ENCODE data around the gene SLC25A33.
"Not testable (repeated sequence)": the region's sequence is repeated elsewhere in the genome, so short reads cannot be mapped to it uniquely, and the experiment has no call there.

SLC25A33 gene, protein sequence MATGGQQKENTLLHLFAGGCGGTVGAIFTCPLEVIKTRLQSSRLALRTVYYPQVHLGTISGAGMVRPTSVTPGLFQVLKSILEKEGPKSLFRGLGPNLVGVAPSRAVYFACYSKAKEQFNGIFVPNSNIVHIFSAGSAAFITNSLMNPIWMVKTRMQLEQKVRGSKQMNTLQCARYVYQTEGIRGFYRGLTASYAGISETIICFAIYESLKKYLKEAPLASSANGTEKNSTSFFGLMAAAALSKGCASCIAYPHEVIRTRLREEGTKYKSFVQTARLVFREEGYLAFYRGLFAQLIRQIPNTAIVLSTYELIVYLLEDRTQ

DNA sequence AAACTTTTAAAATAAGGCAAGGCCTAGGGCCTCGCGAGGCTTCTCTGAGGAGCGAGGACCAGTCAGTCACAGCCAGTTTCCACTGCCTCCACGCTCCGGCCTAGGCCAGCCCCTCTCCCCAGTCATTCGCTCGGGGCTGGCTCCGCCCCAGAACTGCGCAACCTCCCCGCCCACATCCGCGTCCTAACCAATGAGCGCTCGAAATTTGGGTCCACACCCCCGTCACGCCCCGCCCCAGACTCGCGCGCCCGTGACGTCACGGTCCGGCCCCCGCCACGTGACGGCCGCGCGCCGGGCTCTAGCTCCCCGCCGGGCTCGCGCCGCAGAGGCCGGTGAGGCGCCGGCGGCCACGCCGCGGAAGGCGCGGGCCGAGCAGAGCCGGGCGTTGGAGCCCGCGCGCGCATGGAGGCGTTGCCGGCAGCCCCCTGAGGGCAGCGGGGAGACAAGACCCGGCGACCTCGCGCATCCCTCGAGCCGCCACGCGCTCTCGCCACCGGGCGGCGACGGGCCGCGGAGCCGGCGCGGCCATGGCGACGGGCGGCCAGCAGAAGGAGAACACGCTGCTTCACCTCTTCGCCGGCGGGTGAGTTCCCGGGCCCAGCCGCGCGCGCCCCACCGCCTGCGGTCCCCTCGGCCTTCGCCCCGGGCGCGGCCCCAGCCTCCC, at the start of gene SLC25A33:
Gene SLC25A33, plus strand, starts transcription at position 301 of the 664 bp plus-strand sequence. Its CDS starts 227 bp downstream, at position 528.
- peak; percentile 95 for DNase-seq

DNA sequence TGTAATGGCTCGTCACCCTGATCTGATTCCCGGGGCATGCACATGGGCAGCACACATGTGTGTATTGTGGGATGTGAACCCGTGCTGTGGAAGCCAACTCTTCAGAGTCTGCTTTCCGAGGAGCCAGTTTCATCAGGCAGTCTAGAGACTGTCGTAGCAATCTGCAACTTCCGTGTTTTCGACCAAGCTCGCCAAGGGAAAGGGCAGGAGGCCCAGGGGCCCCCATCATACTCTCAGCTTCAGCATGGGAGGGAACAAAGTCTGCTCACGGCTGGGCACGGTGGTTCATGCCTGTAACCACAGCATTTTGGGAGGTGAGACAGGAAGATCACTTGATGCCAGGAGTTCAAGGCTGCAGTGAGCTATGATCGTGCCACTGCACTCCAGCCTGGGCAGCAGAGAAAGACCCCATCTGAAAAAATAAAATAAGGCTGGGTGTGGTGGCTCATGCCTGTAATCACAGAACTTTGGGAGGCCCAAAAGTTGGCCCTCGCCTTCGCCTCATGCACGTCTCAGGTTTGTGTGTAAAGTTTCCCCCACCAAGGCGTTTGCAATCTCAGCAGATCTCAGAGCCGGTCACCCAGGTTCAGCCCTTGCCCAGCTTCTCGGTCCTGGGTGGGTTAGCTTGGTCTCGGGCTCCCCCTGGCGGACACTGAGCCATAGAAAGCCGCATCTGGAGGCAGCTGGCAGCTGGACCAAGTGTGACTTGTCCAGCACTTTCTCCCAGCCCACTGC, 48.5 kb upstream of the SLC25A33 start:
- DNase-seq = peak; percentile 50

DNA sequence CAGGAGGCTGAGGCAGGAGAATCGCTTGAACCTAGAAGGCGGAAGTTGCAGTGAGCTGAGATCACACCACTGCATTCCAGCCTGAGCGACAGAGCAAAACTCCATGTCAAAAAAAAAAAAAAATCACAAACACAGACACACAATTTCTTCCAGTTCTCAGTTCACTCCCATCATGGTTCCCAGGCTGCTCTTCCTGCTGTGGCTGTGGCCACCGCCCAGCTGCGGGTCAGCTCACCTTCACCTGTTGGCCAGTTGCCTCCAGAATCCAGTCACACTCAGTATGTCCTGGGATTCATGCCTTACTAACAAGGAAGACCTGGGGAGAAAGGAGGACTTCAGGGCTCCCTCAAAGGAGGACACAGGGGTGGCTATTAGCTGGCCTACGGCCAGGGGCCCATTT, 45.9 kb upstream of the SLC25A33 start:
- no peak for DNase-seq

DNA sequence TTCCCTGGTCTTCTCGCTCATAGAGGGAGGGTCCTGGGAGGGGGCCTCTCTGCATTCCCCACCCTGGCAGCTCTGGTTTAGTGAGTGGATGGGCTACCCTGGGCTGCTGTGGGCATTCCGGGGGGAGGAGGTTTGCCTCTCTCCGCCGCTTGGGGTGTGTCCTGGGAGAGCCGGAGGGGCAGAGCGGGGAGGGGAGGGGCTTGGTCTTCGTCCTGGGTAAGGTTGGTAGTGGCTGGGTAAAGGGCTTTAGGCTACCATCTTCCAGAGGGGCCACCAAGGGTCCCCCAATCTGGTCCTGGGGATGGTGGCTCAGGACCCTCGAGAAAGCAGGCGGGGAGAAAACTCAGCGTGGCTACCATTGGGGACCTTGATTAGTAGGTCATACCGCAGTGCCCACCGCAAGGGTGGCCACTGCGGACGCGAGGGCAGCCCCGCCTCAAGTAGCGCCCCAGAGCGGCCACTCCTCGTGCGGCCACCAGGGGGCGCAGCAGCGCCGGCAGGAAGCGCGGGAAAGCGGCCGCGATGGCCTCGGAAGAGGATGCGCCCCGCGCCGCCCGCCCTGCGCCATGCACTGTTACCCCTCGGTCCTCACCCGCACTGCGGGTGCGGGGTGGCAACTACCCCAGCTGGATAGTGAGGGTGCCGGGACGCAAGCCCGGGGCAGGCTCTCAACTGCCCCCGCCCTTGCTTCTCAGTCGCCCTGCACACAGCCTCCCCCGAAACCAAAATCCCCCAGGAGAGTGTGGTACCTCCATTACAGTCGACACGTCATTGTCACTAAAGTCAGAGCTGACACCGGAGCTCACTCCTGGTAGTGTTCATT, 44.1 kb upstream of the SLC25A33 start:
- DNase-seq = no peak

DNA sequence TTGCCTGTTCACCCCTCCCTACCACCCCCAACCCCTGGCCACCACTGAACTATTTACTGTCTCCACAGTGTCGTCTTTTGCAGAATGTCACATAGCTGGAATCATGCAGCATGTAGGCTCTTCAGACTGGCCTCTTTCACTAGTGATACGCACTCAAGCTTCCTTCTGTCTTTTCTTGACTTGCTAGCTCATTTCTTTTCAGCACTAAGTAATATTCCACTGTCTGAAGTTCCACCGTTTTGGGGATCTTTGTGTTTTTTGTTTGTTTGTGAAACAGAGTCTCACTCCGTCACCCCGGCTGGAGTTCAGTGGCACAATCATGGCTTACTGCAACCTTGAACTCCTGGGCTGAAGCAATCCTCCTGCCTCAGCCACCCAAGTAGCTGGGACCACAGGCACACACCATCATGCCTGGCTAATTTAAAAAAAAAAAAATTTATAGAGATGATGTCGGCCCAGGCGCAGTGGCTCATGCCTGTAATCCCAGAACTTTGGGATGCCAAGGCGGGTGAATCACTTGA, 43.4 kb upstream of the SLC25A33 start:
- DNase-seq = no peak

DNA sequence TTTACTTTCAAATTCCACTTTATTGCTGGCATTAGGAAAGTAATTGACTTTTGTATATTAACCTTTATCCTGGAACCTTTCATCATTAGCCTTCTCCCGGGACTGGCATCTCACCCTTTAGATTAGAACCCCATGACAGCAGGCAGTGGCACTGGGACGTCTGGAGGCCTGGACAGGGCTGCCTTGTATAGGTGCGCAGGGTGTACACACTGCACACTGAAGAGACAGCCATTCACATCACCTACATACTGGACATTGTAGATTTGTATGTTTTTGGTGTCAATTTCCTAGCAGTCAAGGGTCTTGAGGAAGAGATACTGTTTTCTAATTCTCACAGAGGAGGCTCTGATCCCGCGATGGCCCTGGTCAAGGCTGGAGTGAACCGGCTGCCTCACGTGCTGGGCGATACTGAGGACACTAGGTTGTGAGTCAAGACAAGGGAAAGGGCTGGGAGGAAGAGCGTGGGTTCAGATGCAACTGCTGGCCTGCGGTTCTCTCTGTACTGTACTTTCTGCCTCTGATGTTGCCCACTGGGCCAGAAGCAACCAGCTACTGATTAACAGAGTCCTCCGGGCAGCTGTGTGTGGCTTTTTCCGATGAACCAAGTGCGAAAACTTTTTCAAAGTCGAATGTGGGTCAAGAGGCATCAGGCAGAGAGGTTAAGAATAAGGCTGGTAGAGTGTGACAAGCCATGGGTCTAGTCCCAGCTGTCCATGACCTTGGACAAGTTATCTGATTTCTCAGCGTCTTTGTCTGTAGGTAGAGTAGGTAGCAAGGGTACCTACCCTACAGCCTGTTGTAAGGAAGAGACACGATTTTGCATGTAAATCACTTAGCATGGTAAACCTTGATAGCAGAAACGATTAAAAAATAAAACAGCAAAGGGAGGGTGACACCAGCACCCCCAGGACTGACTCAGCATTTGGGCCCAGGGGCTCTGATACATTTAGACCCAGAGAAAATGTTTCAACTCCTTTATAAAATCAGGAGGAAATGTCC, 38.2 kb upstream of the SLC25A33 start:
- DNase-seq = no peak

DNA sequence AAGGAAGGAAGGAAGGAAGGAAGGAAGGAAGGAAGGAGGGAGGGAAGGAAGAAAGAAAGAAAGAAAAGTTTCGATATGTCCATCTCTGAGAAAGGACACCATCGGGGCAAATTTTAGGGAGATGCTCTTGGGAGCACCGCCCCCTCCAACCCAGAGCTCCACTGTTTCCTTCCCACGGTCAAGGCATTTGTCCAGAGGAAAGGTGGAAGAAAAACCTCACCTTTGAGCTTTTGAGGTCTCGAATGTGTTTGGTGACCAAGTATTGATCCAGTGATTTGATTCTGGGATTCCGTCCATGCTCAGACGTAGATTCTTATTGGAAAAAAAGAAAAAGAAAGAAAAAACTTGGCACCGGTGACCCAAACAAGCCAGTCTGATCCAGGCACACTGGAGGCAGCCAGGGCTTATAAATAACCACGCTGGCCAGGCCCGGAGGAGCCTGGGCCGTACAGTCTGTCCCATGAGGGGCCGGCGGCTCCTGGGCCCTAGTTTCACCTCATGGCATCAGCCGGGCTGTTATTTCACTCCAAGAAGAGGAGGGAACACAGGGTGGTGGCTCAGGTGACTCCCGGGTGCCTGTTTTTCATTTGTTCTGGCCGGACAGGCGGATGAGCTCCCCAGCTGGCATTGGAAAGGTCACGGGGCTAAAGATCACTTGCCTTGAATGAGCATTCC, 36.1 kb upstream of the SLC25A33 start:
- DNase-seq = no peak

DNA sequence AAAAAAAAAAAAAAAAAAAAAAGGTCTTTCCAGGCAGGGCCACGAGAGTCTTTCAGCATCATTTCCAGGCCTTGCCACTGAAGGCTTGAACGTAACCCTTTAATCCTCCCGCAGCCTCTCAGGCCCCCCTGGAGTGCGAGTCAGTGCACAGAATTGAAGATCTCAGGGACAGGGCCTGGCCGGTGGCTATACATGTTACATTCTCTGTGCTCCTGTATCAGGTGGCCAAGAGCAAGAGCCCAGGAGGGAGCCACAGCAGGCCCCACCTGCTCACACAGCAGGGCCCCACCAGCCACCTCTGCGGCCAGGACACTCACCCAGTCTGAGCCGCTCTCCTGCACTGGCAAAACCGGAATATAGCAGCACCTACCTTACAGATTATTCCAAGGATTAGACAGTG, 34.1 kb upstream of the SLC25A33 start:
- DNase-seq = no peak

DNA sequence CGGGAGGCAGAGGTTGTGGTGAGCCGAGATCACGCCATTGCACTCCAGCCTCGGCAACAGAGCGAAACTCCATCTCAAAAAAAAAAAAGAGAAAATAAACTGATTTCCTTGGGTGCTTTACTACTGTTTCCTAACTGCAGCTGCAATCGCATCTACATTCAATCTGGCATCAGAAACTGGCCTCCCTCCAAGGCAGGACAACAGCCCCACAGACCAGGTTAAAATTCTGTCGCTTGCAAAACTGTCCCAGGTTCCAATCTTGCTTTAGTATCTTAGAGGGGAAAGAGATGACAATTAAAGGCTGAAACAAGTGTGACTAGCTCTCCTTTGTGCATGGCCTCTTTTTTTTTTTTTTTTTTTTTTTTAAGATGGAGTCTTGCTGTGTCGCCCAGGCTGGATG, 32.4 kb upstream of the SLC25A33 start:
- no peak for DNase-seq

DNA sequence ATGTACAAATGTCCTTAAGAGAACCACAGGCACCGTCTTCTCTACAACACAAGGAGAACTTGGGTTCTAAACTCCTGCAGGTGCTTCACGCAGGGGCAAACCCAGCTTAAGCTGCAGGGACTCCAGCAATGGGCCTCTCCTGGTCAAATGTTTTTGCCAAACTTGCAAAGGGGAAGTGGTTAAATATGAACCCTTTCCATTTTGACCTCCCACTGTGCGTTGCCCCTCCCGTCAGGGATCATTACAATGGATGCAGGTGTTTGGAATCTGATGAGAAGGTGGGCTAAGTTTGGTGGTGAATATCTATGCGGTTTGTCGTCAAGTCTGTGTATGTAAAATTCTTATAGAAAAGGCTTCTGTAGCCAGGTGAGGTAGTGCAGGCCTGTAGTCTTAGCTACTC, 29.1 kb upstream of the SLC25A33 start:
- no peak for DNase-seq

DNA sequence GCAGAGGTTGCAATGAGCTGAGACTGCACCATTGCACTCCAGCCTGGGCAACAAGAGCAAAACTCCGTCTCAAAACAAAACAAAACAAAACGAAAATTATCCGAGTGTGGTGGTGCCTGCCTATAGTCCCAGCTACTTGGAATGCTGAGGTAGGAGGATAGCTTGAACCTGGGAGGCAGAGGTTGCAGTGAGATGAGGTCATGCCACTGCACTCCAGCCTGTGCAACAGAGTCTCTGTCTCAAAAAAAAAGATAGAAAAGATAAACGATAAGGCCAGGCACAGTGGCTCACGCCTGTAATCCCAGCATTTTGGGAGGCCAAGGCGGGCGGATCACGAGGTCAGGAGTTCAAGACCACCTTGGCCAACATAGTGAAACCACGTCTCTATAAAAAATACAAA, 23.7 kb upstream of the SLC25A33 start:
- DNase-seq = not testable (repeated sequence)

DNA sequence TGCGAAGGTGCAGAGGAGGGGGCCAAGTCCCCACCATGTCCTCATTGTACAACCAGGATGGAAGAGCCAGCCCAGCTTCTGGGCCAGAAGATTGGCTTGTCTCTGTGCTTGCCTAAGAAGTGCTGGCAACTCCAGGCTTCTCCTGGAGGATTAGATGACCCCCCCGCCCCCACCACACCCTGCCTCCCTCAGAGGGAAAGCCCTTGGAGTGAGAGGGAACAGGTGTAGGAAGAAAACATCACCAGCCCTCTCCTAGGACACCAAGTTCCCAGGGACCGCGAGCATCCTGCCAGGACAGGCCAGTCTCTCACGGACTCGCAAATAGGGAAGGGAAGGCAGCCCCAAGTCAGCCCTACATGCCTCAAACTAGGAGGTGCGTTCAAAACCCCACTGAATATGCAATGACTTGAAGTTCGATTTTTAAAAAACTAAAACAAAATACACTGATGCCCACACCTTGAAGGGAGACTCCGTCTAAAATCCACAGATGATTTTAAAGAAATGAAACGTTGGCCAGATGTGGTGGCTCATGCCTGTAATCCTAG, 20.7 kb upstream of the SLC25A33 start:
- DNase-seq = no peak

DNA sequence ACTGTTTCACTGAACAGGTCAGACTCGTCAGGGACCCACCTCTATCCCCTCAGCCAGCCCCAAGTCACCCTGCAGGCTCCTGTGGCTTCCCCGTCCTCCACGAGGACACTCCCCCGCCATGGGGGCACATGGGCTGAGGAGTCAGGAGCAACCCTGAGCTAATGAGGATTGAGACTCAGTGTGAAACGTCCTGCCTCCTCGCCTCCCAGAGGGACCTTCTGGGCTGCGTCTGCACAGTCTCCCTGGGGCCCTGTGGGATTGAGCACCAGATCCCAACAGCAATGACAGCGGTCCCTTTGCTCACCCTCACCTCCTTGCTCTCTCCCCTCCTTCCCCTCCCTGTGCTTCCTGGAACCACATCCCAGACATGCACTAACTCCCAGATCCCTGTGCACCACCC, 18.9 kb upstream of the SLC25A33 start:
- DNase-seq = no peak

DNA sequence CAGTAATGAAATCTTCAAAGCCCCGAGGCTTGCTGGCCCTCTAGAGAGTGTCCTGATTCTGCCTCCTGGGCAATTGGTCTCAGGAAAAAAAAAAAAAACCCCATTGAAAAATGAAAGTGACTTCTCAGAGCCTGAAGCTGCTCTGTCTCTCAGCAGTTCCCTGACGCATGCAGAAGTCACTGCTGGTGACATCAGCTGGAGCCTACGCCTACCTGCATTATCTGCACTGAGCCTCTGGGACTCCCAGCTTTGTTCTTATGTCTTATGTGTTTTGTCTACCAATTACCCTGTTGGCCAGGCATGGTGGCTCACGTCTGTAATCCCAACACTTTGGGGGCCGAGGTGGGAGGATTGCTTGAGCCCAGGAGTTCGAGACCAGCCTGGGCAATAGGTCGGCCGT, 10.1 kb upstream of the SLC25A33 start:
- no peak for DNase-seq

DNA sequence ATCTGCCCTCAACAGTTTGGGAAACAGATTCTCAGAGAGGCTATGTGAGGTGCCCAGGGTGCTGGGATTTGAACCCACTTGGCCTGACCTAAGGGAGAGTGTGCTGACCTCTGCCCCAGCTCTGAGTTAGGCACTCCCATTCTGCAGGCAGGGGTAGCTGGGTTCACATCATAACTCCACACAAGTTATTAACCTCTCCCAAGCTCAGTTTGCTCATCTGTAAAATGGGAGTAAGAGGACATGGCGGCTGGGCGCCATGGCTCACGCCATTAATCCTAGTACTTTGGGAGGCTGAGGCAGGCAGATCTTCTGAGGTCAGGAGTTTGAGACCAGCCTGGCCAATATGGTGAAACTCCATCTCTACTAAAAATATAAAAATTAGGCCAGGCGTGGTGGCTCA, 8.9 kb upstream of the SLC25A33 start:
- DNase-seq = no peak

DNA sequence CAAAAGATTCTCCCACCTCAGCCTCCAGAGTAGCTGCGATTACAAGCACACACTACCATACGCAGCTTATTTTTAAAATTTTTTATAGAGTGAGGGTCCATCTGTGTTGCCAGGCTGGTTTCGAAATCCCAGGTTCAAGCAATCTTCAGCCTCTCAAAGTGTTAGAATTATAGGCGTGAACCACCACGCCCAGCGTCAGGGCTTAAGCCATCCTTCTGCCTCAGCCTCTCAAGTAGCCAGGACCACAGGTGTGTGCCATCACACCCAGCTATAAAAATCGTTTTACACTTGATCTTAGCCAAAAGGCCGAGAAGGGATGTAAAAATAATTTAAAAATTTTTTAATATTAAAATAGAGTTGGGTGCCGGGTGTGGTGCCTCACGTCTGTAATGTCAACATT, 4.3 kb upstream of the SLC25A33 start:
- DNase-seq = no peak

DNA sequence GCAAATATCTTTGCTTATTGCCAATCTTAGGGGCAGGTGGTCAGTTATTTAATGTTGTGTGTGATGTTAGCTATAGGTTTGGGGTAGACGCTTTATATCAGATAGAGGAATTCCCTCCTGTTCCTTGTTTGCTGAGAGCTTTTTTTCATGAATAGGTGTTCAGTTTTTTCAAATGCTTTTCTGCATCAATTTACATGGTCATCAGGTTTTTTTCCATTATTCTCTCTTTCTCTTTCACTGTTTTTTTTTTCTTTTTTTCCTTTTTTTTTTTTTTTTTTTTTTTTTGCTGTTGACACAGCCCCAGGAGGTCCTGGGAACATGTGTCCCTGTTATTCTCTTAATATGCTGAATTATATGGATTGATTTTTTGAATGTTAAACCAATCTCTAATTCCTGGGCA, 3.0 kb upstream of the SLC25A33 start:
- no peak for DNase-seq

DNA sequence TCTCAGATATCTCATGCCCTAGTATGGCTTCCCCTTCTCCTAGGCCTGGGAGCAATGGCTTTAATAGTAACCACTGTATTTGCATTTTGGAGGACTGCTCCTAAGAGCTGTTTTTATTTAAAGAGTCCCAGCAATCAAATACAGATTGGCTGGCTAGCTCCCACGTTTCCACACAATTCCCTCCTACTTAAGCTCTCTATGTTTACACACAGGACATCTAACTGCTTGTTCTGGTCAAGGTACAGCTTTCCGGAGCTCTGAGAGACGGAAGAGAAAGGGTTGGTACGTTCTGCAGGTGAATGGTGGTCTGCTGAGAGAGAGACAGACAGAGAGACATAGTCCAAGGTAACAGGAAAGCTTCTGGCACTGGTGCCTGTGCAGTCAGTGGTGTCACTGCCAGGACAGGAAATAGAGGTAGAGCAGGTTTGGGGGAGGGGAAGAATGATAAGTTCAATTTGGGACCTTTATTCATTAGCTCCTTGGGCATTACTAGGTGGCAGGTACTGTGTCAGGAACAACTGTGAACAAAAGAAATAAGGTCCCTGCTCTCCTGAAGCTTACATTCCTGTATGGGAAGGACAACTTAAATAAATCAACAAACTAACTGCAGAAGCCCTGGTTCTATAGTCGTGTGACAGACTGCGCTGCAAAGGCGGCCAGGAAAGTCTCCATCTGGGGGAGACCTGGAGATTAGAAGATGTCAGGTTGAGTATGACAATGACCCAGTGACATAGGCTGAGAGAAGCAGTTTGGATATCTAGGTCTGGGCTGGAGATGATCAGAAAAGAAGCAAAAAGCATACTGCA, 1.2 kb upstream of the SLC25A33 start:
- no peak for DNase-seq

DNA sequence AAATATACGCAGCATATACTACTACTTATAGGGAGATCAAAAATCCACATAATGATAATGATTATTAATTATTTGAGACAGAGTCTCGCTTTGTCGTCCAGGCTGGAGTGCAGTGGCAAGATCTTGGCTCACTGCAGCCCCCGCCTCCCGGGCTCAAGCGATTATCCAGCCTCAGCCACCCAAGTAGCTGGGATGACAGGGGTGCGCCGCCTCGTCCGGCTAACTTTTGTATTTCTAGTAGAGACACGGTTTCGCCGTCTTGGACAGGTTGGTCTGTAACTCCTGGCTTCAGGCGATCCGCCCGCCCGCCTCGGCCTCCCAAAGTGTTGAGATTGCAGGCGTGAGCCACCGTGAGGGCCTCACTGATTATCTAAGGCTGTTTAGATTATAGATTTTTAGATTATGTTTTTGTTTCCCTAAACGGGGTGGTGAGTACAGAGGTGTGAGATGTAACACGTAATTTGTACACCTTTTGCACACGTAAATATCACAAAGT, 548 bp upstream of the SLC25A33 start:
- no peak for DNase-seq
